Fibroblast of skin of right quadriceps (primary cell): Measurements from ENCODE around the gene TCF7.

Source experiments
- DNase-seq: peaks from one replicate; pipeline ENCODE4 v3.0.0-alpha.2; 2013

TCF7 gene

DNA sequence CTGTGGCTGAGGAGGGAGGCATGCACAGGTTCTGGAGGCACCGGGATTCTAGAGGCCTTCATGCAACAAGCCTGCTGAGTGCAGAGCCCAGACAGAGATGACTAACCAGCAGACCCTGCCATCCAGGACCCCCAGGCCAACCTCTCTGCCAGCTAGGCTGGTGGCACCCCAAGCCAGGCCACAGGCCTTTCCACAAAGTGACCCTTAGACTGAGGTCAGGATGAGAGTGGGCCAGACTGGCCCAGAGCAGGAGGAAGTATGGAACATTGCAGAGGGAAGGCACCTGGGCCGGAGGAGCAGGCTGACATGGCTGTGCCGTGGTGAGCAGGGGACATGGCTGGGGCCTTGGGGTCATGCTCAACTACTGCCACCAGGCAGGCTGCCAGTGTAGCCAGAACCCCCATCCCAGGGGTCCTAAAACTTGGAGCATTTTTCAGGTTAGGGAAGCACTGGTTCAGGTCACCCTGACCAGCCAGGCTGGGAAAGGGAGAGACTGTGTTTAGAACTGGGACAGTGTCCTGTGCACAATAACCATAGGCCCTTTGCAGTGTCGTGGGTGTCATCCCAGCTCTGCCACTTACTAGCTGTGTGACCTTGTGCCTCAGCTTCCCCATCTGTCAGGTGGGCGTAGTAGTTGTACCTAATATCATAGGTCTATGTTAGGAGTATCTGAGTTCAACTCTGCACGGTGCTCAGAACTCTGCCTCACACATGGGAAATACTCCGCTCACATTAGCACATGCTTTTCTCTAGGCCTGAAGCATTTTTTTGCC lies 17.3 kb downstream of the TCF7 start:
- DNase-seq: no peak

DNA sequence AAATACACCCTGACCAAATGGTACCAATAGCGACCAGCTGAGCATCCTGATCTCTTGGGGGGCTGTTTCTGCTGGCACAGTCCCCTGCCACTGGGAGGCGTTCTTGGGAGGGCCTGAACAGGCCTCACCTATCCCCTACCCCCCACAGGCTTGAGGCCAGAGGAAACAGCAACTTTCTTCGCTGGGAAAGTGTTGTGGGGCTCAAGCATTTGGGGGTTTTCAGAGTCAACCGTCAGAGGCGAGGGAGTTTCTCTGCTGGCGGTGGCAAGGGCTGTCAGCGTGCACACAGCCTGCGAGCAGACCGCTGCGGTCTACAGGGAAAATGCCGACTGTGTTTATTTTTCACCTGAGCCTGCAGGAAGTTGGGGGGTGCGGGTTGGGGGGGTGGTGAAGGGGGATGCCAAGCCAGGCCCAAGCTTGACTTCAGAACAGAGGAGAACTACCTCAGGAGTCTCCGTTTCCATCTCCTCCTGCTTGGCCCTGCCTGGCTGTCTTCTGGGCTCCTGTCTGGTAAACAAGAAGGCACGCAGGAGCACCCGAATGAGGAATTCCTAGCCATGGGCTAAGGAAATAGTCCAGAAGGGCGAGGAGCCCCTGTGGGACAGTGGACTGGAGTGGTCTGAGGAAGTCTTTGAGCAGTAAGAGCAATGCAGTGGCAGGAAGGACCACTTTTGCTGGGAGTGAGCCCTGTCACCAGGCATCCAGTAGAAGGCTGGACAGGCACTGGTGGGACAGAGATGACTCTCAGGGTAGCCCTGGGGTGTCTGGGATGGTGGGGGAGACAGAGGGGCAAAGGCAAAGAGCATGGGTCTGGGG lies 18.1 kb downstream of the TCF7 start:
- DNase-seq: no peak

DNA sequence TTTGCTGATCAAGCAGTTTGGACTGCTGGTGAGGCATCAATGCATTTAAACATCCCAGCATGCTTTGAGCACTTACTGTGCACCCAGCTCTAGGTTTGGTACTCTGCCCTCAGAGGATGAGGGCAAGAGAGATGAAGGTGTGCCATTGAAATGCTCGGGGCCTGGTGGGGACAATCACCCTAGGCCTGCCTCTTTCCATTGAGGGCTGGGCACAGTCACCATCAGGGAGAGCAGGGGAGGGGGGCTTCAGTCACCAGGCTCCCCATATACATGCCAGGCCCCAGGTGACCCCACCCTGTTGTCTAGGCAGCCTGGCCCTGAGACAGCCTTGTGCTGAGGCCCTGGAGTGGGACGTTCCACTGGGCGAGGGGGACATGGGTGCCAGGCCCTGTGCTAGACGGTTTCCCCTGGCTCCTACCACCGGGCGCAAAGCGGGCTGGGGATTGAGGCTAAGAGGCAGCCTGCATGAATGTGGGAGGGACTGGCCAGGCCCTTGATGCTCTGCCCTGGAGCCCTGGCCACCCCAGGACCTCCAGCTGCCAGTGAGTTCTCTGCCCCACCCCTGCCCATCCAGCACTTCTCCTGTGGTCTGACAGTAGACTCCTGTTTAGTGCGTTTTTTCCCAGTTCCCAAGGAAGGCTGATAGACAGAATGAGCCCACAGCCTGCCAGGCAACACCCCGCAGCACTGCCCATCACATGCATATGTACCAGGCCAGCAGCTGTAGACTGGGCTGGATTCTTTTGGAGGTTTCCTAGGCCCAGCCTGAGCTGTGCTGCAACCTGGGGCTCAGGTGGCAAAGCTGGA lies 18.9 kb downstream of the TCF7 start:
- no peak for DNase-seq

DNA sequence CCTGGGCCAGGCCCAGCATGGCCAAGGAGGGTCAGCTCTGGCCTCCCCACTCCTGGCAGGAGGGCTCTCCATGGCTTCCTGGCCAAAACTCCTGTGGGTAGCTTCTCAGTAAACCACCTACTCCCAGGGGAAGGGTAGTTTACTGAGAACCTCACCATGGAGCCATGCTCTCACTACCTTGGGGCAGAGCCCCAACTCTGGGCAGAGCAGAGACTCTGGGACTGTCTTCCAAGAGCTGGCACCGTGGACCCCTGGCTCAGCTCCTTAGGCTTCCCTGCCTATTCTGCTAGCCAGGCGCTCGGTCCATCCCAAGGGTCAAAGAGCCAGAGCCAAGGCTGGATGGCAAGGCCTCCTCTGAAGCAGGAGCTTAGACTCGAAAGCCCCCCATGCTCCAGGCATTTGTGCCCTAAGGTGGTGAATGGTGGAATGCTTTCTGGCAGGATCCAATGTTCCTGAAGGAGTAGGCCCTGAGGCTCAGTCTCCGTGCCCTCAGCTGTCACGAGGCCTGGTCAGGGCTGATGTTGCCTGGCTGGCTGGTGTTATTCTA lies 19.6 kb downstream of the TCF7 start:
- DNase-seq: no peak

DNA sequence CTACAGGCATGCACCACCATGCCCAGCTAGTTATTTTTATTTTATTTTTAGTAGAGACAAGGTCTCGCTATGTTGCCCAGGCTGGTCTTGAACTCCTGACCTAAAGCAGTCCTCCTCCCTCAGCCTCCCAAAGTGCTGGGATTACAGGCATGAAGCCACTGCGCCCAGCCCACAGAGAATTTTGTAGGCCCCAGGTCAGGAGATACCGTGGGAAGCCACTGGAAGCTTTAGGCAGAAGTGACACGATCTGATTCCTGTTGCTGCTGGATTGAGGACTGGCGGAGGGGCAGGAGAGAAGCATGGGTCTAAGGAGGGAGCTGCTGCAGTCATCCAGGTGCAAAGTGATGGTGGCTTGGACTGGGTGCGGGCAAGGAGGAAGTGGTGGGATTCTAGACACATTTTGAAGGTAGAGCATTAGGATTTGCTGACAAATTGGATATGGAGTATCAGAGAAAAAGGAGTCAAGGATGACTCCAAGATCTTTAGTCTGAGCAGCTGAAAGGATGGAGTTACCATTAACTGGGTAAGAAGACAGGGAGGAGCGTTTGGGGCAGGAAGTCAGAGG lies 20.7 kb downstream of the TCF7 start:
- no peak for DNase-seq

DNA sequence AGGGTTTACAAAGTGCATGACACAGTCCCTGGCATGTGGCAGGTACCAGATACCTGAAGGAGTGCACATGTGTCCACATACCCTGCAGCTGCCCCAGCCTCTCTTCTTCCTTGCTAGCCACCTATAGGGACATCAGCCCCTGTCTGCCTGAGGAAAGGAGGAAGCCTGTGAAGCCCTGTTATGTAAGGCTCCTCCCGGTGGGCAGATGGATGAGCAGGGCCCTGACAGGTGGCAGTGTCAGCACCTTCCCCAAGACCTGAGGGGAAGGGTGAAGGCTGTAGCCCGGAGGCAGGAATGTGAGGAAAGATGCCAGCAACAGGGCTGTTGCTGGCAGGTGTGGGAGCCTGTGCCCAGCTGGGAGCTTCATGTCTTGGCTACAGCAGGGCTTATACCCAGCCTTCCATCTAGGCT lies 21.7 kb downstream of the TCF7 start:
- DNase-seq: no peak

DNA sequence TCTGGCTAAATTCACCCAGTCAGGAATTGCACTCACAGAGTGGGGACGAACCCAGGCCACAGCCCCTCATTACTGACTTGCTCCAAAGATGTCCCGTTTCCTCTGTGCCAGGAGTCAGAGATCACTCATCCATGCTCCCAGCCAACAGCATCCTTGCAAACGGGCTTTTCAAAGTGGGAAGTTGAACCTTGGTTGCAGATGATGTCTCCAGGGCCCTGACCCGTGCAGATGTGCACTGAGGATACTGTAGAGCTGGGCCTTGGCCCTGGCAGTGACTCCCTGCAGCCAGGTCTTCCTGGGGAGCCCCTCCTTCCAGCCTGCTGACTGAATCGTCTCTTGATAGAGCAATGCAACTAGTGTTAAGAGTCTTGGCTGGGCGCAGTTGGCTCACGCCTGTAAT lies 22.3 kb downstream of the TCF7 start:
- DNase-seq: no peak

DNA sequence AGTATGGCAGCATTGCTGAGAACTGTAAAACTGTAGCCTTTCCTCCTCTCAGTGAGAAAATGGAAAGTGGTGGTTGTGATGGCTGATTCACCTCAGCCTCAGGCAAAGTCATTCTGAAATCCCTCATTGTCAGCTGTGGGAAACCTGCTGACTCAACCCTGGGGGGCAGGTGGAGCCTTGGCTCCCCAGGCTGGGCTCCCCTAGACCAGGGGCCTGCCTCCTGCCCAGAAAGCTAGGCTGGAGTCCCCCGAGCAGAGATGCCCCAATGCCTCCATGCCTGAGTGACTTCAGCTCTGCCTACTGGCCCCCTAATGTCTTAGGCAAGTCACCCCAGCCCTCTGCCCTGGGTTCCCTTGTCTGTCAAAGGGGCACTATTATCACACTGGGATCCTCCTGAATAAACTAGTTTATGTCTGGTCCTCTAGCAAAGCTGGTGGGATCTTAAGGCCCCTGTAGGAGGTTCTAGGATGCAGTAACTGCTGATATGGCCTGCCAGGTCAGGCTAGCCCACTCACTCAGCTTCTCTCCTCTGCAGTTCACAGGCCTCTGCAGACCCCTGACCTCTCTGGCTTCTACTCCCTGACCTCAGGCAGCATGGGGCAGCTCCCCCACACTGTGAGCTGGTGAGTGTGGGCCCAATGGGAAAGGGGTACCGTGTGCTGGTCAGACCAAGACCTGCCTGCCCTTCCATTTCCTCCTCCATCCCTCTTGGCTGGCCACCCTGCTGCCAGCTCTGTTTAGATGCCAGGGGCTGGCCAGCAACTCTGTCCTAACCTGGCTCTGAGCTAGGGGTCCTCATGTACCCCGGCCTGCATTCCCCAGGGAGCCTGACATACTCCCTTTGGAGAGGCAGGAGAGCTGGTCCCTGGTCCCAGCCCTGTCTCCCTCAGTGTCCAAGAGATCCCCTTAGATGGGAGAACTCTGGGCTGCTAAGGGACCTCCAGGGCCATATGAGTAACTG lies 24.2 kb downstream of the TCF7 start:
- peak; percentile 42 for DNase-seq

DNA sequence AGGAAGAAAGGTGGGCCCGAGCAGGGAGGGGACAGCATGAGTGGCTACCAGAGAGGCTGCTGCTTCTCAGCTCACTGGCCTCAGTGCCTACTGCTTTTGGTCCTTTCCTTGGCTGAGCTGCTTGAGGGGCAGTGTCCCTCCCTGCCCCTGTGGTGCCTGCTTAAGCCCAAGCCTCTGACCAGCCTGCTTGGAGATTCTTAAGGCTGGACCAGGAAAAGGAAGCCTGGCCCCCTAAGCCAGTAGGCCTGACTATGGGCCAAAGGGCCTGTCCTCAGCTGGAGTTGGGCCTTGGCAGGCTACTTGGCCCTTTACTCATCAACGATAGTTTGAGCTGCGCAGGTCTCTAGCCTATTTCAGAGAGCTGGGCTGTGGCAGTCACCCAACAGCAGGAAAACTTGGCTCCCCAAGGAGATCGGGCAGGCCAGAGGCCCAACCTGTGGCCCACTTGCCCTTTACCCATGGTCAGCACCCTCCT lies 24.9 kb downstream of the TCF7 start:
- no peak for DNase-seq

DNA sequence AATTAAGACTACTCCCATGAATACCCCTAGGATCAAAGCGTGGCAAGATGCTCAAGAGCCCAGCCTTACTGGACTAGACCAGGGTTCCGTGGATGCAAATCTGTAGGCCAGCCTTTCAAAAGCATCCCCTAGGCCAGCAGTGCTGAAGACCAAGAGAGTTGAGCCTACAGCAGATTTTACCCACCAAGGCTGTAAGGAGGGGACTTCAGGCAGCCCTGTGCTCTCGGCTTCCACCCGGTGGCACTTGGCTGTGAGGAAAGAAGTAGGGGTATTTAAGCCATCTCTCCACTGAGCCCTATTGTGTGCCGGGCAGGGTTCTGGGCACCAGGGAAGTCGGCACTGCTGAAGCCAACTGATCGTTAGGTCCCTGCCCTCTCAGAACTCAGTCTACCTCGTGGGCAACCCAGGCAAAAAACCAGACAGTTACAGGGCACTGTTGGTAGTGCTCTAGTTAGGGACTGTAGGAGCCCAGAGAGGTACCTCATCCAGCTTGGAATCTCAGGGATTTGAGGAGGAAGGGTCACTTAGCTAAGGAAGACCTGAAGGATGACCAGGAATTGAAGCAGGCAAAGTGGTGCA lies 25.5 kb downstream of the TCF7 start:
- DNase-seq: no peak

DNA sequence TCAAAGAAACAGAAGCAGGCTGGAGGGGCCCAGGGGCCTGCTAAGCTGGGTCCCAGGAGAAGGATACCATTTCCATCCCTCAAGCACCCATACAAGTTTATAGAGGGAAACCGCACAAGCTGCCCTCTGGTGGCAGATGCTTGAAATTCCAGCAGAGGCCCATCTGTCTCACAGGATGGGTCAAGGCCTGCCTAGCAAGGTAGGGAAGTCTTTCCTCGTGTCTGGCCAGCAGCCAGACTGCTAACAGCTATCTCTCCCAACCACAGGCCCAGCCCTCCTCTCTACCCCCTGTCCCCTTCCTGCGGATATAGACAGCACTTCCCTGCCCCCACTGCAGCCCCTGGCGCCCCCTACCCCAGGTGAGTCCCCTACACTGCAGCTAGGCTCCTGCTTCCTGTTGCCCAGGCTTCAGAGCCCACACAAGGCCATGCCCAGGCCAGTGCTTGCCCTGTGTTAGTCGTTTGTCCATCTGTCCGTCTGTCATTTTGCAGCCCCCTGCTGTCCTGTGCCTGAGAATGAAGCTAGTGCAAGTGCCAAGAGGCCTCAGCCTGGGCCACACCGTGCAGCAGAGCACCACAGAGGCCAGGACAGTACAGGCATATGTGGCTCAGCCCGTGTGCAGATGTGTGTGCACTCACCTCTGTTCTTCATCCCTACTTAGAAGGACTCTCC lies 26.2 kb downstream of the TCF7 start:
- peak; percentile 67 for DNase-seq

DNA sequence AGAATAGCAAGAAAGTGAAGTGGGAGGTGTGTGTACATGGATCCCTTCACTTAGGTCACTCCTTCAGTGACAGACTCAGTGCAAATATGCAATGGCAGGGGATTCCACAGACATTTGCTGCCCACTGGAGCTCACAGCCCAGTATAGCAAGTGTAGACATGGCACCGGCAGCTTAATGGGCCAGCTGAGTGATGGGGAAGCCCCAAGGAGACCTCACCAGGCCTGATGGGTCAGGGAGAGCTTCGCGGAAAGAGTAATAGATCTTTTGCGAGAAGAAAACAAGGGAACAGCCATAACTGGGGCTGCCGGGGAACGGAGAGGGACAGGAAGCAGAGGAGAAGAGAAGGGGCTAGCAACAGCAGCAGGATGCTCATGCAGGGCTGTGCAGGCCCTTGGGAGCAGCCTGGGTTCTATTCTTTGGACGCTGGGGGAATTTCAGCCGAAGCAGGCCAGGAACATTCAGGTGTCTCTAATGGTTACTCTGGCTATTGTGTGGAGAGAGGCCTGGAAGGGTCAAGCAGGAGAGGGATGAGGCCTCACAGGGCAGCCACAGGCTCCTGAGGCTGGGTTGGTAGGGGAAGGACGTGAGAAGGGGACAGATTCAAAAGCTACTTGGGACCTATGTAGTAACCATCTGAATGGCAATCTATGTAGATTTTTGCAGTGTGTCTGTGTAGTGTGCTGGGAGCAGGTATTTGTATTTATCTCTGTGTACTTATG lies 27.0 kb downstream of the TCF7 start:
- DNase-seq: no peak

DNA sequence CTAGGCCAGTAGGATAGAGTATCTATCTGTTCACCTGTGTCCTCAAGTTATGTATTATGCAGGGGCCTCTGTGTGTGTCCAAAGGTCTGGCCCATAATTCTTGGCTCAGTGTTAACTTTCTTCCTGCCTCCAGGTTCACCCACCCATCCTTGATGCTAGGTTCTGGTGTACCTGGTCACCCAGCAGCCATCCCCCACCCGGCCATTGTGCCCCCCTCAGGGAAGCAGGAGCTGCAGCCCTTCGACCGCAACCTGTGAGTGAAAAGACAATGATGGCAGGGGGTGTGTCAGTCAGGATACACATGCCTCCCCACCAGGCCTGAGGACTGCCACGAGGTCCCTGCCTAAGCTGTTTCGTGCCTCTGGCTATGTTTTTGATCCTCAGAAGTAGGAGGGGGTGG lies 27.6 kb downstream of the TCF7 start:
- DNase-seq: no peak

DNA sequence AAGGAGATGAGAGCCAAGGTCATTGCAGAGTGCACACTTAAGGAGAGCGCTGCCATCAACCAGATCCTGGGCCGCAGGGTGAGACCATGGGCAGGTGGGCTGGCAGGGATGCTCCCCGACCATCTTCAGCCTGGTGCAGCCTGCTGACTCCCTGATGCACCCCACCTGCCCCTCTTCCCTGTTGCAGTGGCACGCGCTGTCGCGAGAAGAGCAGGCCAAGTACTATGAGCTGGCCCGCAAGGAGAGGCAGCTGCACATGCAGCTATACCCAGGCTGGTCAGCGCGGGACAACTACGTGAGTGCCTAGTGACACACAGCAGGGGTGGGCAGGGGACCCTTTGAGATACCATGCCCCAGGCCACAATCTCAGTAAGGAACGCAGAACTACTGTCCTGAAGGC lies 28.3 kb downstream of the TCF7 start:
- no peak for DNase-seq

DNA sequence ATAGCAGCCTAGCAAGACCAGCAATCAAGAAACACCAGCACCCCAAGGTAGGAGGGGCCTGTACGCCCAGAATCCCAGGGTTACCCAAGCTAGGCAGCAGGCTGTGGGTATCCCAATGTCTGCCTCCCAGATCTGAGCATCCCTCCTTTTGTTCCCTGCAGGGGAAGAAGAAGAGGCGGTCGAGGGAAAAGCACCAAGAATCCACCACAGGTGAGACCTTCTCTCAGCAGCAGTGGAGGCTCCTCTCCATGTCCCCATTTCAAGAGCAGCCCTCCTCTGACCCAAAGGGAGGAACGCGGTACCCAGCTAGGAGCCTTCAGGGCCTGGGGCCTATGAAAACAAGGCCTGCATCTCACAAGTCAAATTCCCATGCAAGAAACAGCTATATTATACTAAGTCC lies 28.9 kb downstream of the TCF7 start:
- DNase-seq: no peak

DNA sequence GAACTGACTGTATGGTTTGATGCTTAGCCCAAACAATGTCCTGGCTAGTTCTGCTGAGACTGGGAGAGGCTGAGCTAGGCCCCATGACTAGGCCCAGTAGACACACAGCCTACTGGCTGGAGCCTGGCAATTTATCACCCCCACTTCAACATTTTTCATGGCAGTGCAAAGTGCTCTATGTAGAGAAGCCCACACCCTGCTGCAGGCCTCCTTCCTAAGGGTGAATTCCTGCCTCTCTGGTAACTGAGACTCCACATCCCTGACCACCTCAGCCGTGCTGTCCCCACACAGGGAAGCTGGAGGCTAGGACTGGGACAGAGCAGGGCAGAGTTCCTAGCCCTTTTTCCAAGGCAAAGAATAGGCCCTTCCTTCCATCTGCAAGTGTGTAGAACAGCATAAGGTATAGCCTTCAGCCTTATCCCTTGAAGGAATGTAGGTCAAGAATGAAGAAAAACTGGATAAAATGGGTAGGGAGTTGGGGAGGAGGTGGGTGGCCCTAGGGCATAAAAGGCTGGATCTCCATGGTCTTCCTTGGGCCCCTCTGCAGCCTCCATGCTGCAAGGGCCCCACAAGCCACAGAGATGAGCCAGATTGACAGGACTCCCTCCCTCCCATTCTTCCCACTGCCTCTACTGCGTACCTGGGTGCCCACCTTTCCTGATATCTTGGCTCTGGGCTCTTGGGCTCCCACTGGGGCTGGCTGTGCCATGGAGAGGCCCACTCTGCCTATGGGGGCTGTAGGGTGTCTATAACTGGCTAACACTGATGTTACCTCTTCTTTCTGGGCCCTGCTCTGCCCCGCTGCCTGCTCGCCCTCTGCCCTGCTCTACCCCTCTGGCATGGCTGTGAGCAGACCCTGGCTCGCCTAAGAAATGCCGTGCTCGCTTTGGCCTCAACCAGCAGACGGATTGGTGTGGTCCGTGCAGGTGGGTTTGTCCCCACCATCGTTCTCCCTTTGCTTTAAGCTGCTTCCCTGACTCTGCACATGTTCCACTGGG lies 29.8 kb downstream of the TCF7 start:
- DNase-seq: no peak

DNA sequence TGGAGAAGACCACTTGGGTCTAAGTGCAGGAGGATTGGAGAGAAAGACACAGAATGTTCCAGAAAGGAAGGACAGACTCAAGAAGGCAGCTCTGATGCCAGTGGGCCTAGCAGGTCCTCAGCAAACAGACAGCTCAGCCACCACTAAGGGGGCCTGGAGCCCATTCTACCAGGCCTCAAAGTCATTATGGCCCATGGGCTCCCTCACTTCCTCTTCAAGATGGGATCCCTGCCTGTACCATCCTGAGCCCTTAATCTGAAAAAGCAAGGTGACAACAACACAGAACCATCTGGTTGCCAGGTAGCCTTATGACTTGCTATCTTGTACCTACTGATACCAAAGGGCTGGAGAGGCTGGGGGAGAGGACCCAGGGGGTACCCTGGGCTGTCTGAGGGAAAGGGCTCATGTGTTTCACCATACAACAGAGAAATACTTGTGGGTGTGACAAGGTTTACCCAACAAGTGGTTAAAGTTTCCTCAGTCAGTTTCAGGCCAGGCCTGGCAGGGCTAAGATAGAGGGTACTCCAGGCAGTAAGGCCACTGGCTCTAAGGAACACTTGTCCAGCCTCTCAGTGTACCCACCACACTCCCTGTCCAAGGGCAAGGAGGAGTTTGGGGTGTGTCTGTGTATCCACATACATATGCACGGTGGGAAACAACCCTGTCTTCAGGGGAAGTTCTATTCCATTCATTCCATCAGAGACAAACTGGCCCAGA lies 30.7 kb downstream of the TCF7 start:
- no peak for DNase-seq
